HG03565 (cell line): Measurements from ENCODE around the gene RFX8.

Experiments
- ATAC-seq: cut with Tn5 transposase; IDR thresholded peaks from one replicate; pipeline ENCODE4 v1.9.1; 2021; ENCODE audit warnings: mild to moderate bottlenecking, moderate library complexity; ENCODE audit not compliant: unreplicated experiment

The RFX8 gene

DNA sequence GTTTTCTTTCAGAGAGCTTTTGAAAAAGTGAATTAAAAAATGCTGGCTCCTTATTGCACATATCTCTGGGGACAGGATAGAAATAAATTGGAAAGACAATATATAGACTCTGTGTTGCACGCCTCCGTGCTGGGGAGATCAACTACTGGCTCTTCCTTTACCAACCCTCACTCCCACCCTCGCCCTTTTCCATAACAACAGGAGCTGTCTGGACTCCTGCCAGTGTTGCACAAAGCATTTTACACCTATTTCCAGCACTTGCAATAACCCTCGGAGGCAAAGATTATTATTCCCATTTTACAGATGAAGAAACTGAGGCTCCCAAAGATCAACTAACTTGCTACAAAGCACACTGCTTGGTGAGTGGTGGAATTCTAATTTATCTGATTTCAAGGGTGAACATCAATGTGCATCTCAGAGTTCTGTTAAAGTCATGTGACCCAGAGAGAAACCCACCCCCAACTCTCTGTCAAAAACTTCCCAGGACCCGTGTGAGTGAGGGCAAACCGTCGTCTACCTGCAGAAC, 91.8 kb downstream of the RFX8 start:
- no peak for ATAC-seq

DNA sequence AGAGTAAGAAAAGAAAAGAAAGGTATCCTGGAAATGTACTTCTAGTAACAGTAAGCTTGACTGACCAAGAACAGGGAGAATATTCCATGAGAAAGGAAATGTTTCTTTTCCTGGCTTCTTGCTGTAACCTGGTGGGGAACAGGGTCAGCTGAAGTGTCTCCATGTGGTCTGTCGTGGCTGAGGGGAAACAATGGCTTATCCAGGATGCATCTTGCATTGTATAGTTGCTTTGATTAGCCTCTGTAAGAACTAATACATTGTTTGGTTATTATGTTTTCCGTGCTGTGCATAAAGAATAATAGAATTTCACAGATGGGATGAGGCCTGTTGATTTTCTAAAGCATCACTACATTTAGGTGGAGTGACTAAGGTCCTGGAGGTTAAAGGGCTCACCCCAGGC, 92.5 kb downstream of the RFX8 start:
- no peak for ATAC-seq

DNA sequence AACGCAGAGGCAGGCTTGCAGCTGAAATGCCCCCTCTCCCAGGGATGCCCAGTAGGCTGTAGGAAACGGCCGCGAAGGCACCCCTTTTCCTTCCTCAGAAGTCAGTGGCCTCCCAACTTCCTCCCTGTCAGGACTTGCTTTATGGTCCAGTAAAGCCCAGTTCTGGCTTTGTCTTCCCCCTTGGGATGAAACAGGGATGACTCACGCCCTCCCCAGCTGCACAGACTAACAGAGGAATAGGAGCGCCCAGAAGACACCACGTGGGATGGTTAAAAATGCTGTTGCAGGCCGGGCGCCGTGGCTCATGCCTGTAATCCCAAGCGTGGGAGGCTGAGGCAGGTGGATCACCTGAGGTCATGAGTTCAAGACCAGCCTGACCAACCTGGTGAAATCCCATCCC, 94.5 kb downstream of the RFX8 start:
- no peak for ATAC-seq

DNA sequence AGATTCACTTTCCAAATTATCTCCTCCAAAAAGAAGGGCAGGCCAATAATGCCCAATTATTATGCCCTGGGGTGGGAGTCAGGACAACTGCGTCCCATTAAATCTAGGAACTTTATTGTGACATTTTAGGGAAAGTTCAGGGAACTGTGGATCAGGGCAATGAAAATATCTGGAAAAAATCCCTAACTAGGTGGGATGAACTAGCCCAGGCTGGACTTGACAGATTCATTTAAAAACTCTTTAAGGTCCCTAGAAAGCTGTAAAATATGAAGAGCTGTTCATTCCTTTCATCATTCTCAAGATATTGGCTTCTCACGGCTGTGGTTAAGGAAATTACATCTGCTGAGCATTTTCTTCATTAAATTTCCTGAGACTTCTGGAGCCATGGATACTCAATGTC, 95.8 kb downstream of the RFX8 start:
- no peak for ATAC-seq

DNA sequence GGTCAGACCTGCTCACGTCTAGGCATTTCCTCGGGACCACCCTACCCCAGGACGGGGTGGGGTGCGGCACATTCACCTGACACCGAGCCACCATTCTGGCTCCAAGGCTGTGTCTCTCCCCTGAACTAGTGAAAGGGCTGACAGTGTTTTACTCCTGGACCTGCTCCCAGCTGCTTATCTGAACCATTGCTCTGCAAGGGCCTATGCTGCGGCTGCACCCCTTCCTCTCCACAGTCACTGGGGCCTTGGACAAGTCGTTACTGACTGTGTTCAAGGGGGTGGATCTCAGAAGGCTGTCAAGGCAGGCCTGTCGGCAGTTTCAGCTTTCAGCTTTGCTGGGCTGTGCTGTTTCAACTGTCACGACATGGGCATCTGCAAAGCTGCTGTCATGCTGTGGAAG, 99.3 kb downstream of the RFX8 start:
- no peak for ATAC-seq

DNA sequence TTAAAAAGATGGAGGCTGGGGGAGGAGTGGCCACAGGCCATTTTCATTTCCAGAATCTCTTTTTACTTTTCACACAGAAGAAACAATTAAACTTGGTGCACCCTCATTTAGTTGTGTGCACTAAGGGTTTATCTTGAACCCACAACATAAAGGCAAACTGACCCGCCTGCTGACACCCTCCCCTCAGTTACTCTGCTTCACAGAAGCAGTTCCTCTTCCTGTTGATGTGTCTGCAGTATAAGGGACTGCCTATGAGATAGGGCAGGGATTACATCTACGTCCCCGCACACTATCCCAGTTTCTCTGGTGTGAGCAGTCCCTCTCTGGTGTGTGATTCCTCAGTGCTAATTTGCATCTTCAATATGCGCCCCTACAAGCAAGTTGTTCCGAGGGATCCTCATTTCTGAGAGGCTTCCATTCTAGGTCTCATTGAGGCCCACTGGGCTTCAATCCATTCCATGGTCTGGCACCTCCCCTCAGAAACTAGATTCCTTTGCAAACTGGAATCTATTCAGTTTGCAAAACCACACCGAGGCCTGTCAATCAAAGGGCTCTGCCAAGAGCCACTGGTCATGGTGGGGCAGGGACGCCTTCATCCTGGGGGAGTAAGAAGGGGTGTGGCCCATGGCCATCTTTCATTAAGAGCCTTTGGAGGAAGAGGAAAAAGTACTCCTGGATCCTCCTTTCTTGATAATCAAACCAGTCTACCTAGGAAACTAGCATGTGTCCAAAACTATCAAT, 99.9 kb downstream of the RFX8 start:
- no peak for ATAC-seq

DNA sequence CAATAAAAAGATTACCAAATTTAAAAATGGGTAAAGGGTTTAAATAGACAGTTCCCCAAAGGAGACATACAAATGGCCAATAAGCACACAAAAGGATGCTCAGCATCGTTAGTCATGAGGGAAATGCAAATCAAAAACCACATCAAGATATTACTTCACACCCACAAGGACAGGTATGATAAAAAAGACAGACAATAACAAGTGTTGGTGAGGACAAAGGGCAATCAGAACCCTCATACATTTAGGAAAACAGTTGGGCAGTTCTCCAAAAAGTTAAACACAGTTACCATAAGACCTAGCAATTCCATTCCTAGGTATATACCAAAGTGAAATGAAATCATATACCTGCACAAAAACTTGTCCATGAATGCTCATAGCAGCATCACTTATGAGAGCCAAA, 102.1 kb downstream of the RFX8 start:
- no peak for ATAC-seq

DNA sequence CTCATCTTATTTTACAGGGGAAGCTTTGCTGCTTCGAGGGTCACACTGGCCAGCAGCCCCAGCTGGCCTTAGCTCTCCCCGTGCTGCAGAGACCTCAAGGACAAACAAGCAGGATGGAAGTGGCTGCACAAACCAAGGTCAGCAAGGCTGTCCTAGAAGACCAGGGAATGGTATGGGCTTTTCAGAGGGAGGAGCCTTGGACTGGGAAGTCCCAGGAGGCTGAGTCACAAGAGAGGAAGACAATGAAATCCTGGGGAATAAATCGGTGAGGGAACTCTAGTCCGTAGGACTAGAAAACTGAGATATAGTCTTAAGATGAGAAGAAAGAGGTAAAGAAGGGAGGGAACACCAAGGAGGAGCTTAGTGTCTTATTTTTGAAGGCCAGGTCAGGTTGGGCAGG, 103.3 kb downstream of the RFX8 start:
- ATAC-seq = no peak

DNA sequence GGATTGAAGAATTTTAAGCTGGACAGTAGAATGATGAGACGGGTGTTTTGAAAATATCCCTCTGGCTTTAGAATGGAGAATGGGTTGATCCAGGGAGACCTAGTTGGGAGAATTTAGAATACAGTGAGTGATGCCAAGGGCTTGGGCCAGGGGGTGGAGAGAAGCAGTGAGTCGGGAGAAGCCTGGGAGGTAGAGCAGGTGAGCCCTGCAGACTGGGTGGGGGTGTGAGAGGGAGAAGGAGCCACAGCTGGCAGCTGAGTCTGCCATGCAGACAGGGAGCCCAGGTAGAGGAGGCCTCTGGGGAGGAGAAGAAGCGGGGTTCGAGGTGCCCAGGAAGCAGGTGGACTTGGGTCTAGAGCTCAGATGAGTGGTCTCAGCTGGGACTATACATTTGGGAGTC, 105.8 kb downstream of the RFX8 start:
- ATAC-seq = no peak

DNA sequence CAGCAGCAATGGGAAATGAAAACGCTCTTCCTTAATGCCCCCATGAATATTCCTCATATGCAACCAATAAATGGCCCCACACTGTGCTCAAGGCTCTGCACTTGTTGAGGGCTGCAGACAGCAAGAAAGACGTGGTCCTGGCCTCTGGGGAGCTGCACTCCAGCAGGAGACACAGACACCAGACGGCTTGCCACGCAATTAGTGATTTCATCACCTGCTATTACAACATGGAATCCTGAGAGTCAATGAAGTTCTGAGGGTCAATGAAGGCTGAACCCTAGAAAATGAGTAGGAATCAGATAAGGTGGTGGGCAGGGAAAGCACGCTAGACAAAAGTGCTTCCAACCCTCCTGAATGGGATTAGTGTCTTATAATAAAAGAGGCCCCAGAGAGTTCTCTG, 106.5 kb downstream of the RFX8 start:
- no peak for ATAC-seq

DNA sequence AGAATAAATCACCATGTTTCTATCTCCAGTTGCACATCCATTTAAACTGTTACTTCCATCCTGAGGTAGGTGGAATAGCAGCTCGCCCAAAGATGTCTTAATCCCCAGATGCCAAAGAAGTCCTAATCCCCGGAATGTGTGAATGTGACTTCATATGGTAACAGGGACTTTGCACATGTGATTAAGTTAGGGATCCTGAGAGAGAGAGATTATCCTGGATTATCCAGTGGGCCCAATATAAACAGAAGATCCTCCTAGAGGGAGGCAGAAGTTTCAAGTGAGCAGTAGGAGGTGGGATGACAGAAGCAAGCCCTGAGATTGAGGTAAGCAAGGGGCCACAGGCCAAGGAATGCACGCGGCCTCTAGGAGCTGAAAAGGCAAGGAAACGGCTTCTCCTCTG, 107.4 kb downstream of the RFX8 start:
- ATAC-seq = no peak

DNA sequence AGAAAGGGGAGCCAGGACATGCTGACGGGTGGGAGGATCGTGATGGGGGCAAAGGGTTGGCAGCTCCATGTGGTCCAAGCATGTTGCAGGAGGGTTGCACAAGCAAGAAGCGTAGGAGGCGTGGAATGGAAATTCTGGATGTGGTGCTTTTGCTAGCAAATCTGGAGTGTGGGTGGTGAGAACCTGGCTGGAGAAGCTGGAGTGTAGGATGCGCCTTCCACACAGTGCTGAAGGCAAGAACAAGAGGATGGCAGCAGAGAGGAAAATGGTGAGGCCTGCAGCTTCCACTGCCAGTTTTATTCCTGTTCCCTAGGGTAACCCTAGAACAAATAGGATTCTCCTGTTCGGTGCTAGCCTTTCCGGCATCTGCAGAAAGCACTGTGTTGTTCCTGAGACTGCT, 110.0 kb downstream of the RFX8 start:
- ATAC-seq = no peak

DNA sequence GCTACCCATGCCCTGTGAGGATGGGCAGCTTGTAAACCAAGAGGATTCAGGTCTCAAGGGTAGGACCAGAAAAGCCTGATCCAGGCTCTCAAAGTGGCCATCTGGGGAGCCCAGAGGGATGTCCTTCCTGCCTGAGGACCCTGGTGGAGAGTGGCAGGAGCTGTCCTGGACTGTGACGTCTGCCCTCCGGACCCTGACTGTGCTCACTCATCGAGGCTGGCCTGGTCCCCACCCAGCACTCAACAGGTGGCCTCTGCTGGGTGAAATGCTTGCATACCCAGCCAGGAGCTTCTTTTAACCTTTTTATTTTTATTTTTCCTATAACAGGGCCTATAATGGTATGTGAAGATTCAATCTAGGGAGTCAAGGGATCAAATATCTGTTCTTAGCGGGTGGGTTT, 112.1 kb downstream of the RFX8 start:
- ATAC-seq = no peak

DNA sequence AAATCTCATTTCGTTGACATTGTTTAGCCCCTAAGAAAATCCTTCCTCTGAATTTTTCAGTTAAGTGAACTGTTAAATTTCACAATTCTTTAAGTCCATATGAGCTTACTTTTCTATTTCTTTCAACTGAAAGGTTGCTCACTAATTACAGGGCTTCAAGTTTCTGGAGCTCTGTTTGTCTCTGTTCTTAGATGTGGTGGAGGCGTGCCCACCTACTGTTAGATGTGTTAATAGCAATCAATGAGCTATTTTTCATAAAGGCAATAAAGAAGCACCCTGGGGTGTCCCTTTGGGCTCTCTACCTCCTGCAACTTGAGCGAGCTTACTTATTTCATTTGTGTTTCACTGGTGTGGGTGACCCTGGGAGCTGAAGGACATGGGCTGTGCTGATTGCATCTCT, 112.6 kb downstream of the RFX8 start:
- ATAC-seq = no peak

DNA sequence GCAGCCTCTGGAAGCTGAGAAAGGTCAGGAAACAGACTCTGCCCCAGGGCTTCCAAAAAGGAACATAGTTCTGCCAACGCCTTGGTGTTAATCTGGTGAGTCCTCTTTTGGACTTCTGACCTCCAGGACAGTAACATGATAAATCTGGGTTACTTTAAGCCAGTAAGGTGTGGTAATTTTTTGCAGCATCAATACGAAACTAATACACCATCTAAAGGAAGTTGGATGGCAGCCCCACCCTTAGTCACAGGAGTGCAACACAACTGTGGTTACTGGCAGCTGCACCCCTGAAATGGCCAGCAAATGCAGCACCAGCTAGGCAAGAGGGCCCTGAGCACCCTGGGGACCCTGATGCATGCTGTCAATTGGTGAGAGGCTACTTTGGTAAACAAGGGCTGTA, 113.4 kb downstream of the RFX8 start:
- ATAC-seq = no peak

DNA sequence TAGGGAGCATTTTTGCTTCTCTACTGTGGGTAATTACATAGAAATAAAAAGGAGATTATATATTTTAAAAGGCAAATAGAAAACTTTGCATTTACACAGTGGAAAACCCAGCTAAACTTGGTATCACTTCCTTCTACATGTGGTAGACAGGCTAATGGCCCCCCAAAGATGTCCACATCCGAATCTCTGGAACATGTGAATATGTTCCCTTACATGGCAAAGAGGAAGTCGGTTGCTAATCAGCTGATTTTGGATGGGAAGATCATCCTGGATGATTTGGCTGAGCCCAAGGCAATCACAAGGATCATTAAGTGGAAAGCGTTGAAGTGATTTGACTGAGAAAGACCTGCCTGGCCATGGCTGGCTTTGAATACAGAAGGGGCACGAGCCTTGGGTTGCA, 113.8 kb downstream of the RFX8 start:
- no peak for ATAC-seq

DNA sequence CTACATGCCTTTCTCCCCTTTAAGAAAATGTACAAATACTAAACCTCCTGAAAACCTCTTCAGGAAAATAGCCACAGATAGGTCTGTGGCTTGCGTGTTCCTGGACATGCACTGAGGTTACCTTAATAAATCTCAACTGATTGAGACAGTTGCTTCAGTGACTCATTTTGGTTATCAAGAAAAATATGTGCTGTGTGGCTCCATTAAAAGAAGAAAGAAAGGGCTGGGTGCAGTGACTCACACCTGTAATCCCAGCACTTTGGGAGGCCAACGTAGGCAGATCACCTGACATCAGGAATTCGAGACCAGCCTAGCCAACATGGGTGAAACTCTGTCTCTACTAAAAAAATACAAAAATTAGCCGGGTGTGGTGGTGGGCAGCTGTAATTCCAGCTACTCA, 114.7 kb downstream of the RFX8 start:
- no peak for ATAC-seq

DNA sequence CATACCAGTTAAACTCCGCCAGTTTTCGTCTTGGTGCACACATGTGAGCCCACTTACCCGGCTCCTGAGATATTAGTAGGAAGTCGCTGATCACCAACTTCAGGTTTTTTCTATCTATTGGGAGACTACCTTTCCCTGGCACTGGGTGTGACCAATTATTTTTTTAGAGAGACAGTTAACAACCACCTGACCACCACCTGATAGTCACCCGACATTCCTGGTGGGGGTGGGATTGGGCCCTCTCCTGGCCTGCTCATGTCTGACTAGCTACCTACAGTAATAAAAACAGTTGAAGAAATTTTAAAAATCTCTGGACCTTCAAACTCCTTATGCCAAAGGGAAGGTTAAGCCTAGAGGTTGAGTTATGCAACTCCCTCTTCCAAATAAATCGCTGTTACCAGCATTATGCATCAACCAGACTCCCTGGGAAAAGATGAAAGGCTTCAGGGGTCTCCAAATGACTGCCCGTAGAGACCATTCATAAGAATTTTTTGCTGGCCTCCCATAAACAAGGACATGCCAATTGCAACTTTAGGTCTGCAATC, 115.4 kb downstream of the RFX8 start:
- no peak for ATAC-seq

DNA sequence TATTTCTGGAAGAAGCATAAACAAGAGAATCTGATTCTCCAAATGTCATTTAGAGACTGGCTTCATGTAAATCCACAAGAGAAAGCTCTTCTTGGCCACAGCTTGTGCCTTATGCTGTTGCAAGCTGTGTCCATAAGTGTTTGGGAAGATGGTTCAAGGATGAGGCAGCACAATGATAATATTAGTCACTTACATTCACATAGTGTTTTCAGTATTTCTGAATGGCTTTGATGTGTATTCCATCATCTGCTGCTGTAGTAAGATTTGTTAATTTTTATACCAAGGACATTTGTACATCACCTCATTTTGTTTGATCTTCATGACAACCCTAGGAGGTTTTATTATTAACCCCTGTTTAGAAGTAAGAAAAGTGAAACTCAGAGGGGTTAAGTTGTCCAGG, 117.5 kb downstream of the RFX8 start:
- ATAC-seq = no peak

DNA sequence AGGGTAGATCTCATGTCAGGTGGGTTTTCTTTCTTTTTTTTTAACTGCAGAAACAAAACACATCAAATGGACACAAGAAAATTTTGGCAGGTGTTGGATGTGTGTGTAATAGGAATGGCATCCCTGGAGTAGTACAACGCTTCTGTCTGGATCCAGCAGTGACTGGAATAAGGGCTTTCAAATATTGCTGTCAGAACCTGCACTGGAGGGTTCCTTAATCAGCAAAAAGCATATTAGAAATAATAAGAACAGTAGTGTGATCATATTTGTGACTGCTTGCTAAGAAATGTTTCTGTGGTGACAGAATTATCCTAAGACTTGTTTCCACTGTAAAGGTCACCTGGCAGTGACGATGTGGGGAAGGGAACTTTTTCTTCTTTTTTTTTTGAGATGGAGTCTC, 118.4 kb downstream of the RFX8 start:
- ATAC-seq = no peak

DNA sequence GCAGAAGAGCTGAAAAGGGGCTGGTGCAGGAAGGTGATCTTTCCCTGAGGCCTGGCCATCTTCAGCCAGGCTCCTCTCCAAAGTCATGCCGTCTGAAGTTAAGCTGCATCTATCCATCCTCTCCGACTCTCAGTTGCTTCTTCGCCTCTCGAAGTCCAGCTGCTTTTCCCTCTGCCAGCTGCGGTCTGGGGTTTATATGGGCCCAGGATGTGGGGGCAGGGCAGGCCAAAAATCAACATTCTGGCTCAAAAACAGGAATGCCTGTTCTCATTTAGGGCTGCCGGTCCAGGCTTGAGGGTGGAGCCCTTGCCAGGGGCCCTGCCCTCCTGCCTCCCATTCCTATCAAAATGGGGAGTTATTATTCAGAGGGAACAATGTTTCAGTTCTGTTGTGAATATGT, 118.9 kb downstream of the RFX8 start:
- ATAC-seq = no peak

DNA sequence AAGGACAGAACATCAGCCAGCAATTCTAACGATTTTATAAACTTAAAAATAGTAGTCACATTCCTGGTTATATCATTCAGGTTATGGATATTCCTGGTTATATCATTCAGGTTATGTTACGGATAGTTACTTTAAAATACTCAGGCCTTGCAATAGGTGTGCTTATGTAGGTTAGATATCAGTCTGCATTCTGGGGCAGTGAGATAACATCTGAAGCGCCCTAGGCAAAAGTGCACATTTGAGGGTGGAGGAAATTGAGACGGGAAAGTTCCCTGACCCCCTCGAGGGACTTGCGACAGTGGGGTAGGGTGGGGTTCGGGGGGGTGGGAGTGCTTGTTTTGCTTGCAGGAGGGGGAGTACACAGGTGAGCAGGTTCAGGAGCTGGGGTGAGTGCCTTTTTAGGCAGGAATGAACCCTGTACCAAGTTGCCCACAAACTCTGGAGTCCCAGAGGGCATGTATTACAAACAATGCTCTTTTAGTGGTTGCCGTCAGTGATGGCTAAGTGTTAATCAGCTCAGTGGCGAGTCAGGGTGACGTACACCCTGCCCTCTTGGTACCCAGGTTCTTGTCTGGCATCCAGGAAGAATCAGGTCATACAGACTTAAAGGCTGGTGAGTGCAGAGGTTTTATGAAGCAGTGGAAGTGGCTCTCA, 119.4 kb downstream of the RFX8 start:
- ATAC-seq = no peak
